HTERT RPE-1 (cell line): ENCODE measurements around the gene ZNF783.
"Not testable (repeated sequence)": the region's sequence is repeated elsewhere in the genome, so short reads cannot be mapped to it uniquely, and the experiment has no call there.

ENCODE experiments used
- in situ Hi-C: fragments of 300-500 bp; cut with MboI; formaldehyde crosslinking; loops from 4 replicates; pipeline ENCODE4 v1.14.3; 2020; ENCODE audit warnings: low sequenced_read_pairs

The ZNF783 gene

GRCh38 chr7:149261829-149262617 lies at the start of gene ZNF783:
TSS of gene ZNF783 (plus strand) at chr7:149262196. CDS start at chr7:149262334, 138 bp downstream.
- in situ Hi-C loops, result no loop called here

GRCh38 chr7:149214020-149214720 lies 47.8 kb upstream of the ZNF783 start:
- in situ Hi-C loops, result no loop called here

DNA sequence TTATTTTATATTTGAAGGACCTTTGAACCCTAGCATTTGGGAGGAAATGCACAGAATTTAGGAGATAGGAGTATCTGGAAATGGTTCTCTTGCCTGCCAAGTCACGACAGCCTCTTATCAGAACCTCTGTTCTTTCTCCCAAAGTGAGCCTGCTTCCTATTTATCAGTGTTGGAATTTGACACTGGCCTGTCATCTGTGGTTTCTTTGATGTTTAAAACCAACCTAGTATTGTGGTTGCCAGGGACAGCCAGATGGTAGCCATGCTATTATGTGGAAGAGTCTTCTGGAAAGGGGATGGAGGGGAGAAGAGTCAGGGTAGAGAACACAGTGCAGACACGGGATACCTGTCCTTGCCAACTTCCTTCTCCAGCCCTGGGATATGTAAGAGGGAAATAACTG lies 45.6 kb upstream of the ZNF783 start:
- in situ Hi-C loops, result no loop called here

GRCh38 chr7:149217570-149217969 lies 44.4 kb upstream of the ZNF783 start:
- in situ Hi-C loops, result no loop called here

DNA sequence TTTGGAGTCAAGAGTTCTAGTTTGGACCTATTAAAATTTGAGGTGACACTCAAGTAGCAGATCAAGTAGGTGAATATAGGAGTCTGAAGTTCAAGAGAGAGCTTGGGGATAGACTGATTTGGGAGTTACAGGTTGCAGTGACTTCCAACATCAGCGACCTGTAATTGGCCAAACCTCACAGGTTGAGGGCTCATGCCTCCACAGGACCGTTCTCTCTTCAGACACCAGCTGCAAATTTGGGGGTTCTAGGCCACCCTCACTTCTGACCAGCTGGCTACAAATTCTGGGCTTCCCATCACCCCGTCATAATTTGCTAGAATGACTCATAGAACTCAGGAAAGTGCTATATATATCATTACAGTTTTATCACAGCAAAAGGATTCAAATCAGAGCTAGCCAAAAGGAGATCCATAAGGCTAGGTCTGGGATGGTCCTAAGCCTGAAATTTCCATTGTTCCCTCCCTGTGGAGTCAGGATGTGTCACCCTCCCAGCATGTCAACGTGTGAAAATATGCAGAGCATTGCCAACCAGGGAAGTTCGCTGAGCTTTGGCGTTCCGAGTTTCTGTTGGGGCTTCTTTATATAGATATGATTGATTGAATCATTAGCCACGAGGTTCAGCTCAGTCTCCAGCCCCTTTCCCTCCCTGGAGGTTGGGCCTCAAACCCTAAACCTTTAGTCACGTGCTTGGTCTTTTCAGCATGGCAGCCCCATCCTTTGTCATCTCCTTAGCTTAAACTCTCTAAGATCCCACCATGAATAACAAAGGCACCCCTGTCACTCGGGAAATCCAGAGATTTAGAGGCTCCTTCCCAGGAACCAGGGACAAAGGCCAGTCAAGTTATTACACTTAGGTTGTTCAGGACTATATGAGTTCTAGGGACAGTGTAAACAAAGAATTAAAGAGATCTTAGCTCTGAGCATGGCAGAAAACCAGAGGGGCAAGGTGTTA lies 43.3 kb upstream of the ZNF783 start:
- in situ Hi-C loops, result no loop called here

GRCh38 chr7:149220534-149220933 lies 41.5 kb upstream of the ZNF783 start:
- in situ Hi-C loops, result no loop called here

GRCh38 chr7:149223176-149223575 lies 38.8 kb upstream of the ZNF783 start:
- in situ Hi-C loops, result no loop called here

- in situ Hi-C loops, result no loop called here
Measured at GRCh38 chr7:149223761-149224160, 38.2 kb upstream of the ZNF783 start.

GRCh38 chr7:149224352-149224751 lies 37.6 kb upstream of the ZNF783 start:
- in situ Hi-C loops, result no loop called here

DNA sequence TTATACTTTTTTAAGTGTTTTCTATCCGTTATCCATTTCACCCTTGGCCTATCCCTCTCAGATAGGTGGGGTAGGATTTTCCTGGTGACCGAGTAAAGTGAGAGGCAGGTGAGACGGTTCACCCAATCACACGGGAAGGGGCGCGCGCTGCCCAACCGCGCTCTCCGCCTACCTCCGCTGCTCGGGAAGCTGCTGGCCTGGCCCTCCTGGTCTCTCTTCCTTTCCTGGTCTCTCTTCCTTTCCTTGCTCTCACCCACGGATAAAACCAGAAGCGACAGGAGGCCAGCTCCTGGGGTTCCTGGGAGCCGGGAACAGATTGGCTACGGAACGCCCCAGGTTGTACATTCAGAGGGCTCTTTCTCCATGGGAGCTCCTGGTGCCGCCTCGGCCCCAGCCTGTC lies 36.9 kb upstream of the ZNF783 start:
- in situ Hi-C loops, result no loop called here

- in situ Hi-C loops, result no loop called here
Measured at GRCh38 chr7:149225656-149226055, 36.3 kb upstream of the ZNF783 start.

DNA sequence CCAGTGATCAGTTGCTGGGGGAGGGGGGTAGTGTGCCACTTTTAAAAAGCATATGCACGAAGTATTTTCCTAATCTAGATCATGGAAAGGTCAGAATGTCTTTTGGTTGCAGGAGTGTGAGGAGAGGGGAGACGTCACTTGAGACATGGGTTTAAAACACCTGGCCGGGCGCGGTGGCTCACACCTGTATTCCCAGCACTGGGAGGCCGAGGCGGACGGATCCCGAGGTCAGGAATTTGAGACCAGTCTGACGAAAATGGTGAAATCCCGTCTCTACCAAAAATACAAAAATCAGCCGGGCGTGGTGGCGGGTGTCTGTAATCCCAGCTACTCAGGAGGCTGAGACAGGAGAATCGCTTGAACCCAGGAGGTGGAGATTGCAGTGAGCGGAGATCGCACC lies 35.6 kb upstream of the ZNF783 start:
- in situ Hi-C loops, result not testable (repeated sequence)

- in situ Hi-C loops, result no loop called here
Measured at GRCh38 chr7:149226840-149227494, 35.0 kb upstream of the ZNF783 start.

DNA sequence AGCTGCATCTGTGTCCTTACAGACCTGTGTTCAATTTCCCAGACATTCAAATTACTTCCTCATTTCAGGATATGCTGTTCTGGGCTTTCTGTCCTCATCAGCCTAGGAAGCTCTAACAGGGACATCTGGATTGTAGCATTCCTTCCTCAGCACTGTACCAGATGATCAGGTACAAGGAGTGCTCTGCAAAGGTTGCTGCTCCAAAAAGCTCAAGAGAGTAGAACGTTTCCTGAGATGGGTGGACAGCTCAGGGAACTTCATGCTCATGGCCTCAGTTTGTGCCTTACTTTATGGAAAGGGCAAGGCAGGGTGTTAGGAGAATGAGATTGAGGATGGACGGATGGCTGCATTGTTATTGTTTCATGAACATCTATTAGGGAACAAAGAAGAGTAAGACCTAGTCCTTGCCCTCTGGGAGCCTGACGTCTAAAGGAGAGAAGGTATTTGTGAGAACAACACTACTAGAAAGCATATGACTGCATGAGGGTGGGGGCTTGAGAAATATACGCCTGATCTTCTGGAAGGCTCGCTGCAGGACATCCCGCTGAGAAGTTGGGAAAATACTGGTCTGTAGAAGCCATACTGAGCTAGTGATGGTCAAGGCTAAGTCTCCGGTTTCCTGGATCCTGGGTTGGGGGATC lies 33.0 kb upstream of the ZNF783 start:
- in situ Hi-C loops, result no loop called here

GRCh38 chr7:149229526-149229925 lies 32.5 kb upstream of the ZNF783 start:
- in situ Hi-C loops, result no loop called here

DNA sequence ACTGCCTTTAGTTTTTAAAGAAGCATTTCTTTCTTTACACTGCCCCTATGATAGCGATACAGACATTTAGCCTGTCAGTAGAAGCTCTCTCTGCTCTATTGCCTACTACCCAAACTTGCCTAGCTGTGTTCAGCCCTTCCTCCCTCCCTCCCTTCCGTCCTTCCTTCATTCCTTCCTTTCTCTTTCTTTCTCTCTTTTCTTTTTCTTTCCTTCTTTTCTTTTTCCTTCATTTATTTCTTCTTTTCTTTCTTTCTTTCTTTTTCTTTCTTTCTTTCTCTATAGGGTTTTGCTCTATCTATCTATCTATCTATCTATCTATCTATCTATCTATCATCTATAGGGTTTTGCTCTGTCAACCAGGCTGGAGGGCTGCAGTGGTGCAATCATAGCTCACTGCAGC lies 29.6 kb upstream of the ZNF783 start:
- in situ Hi-C loops, result no loop called here

DNA sequence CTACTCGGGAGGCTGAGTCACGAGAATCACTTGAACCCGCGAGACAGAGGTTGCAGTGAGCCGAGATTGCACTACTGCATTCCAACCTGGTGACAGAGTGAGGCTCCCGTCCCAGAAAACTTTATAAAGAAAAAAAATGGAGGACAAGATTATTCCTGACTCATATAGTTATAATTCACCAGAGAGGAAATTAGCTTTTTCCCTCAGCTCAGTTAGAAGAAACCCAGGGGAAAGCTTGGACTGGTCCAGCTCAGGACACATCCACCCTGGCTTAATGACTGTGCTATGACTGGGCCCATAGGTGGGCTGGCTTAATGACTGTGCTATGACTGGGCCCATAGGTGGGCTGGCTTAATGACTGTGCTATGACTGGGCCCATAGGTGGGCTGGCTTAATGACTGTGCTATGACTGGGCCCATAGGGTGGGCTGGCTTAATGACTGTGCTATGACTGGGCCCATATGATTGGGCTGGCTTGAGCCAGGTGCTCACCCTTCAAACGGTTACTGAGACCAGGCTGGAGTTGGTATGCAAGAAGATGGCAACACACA lies 28.3 kb upstream of the ZNF783 start:
- in situ Hi-C loops, result not testable (repeated sequence)

DNA sequence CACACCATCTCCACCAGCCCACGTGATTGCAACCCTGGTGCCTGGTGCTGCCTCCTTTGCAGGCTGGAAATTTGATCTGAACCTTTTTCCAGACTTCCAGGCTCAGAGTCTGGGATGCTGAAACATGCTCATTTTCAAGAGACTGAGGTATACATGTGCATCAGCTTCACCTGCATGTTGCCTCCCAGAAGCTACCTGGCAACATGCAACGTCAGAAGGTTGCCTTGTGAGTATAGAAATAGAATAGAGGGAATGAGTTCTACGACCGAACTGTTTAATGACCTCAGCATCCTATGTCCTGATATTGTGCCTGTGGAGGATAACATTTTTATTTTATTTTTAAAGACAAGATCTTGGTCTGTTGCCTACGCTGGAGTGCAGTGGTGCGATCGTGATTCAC lies 24.5 kb upstream of the ZNF783 start:
- in situ Hi-C loops, result no loop called here

DNA sequence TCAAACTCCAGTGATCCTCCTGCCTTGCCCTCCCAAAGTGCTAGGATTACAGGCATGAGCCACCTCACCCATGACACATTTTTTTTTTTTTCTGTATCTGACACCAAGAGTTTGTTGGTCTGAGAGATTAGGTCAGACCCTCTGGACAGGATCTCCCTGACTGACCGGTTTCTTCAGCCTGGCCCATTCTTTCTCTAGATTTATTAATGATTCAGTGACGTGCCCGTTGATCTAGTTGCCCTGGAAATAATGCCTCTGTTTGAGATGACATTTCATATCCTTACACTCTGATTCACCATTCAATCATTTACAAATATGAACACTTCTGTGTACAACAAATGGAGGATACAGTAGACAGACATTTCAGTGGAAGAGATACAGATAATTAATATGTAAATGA lies 23.9 kb upstream of the ZNF783 start:
- in situ Hi-C loops, result no loop called here
